GM19452 (cell line): Measurements from ENCODE around the gene GLYAT.

Experiments
- ATAC-seq: cut with Tn5 transposase; IDR thresholded peaks from one replicate; pipeline ENCODE4 v1.9.1; 2021; ENCODE audit not compliant: unreplicated experiment

GLYAT gene, protein sequence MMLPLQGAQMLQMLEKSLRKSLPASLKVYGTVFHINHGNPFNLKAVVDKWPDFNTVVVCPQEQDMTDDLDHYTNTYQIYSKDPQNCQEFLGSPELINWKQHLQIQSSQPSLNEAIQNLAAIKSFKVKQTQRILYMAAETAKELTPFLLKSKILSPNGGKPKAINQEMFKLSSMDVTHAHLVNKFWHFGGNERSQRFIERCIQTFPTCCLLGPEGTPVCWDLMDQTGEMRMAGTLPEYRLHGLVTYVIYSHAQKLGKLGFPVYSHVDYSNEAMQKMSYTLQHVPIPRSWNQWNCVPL

DNA sequence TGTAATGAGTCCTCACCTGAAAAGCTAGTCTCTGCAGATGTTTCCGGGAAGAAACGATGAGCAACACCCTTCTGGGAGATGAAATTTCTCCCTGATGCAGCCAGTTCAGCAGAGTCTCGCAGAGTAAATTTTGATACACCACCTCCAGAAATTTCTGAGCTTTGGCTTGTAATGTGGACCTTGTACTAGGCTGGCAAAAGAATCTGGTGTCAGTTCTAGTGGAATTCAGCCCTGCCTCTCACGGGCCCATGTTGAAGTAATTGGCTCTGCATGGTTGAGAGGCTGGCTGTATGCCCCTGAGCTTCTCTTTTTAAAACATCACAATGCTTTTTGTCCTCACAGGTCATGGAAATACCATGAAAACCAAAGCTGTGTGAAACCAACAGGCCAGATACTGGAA lies at the start of gene GLYAT:
TSS of gene GLYAT (minus strand) at position 125 of the 400 bp plus-strand sequence. CDS start 7,447 bp downstream, outside the sequence.
- ATAC-seq, result no peak

- no peak for ATAC-seq
Observed at GRCh38 chr11:58781345-58781744, 49.6 kb upstream of the GLYAT start.

DNA sequence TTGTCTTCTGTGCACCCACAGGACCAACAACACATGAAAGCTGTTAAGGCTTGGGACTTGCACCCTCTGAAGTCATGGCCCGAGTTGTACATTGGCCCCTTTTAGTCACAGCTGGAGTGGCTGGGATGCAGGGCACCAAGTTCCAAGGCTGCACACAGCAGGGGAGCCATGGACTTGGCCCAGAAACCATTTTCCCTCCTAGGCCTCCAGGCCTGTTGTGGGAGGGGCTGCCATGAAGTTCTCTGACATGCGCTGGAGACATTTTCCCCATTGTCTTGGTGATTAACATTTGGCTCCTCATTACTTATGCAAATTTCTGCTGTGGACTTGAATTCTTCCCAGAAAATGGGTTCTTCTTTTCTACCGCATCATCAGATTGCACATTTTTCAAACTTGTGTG lies 48.8 kb upstream of the GLYAT start:
- ATAC-seq, result no peak

- no peak for ATAC-seq
Observed at GRCh38 chr11:58776891-58777710, 45.4 kb upstream of the GLYAT start.

GRCh38 chr11:58775066-58775708 lies 43.4 kb upstream of the GLYAT start:
- no peak for ATAC-seq

DNA sequence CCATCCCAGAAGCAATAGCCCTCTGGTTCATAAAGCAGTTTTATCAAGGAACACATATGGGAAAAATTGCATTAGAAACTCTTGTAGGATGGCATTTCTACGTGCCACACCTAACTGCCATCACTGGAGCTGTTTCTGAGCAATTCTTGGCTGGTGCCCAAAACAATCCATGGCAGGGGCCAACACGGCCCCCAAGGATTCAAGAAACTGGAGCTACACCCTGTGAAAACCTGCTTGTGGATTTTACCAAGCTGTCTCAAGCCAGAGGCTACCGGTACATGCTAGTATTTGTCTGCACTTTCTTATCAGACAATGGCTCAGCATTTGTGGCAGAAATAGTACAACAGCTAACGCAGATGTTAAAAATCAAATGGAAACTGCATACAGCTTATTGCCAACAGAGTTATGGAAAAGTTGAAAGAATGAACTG lies 42.4 kb upstream of the GLYAT start:
- no peak for ATAC-seq

DNA sequence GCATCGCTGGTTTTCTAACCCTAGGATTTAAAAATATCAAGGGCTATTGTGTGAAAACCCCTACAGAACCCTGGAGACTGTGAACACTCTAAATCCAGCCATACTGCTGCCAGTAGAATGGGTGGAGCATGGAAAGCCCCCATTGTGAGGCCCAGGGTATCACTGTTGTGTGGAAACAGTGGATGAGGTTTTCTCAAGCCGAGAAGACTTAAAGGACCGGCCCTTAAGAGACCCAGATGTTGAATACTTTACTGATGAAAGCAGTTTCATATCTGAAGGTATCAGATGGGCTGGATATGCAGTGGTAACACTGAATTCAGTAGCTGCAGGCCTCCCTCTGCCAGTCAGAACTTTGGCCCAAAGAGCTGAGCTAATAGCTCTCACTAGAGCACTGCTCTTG lies 41.6 kb upstream of the GLYAT start:
- no peak for ATAC-seq

GRCh38 chr11:58772329-58773285 lies 40.9 kb upstream of the GLYAT start:
- no peak for ATAC-seq

DNA sequence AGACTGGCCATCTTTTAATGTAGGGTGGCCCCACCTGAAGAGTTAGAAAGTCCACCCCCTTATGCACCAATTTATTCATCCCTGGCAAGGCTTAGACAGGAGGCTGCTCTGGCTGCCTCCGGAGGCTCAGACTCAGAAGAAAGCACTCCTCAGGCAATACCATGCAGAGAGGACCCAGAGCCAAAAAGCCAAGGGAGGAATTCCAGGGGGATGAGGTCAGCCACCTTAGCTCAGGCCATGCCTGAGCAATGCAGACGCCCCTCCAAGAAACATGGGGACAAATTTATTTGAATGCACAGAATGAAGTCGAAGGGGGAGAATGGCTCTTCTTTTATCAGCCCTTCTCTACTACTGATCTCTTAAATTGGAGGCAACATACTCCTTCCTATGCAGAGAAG lies 39.7 kb upstream of the GLYAT start:
- ATAC-seq, result no peak

GRCh38 chr11:58770627-58771457 lies 39.1 kb upstream of the GLYAT start:
- no peak for ATAC-seq

- no peak for ATAC-seq
Observed at GRCh38 chr11:58770166-58770565, 38.4 kb upstream of the GLYAT start.

DNA sequence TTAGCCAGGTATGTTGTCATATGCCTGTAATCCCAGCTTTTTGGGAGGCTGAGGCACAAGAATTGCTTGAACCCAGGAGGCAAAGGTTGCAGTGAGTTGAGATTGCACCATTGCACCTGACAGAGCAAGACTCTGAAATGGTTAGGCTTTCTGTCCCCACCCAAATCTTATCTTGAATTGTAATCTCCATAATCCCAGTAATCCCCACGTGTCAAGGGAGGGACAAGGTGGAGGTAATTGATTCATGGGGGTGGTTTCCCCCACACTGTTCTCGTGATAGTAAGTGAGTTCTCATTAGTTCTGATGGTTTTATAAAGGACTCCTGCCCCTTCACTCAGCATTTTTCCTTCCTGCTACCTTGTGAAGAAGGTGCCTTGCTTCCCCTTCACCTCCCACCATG lies 37.6 kb upstream of the GLYAT start:
- no peak for ATAC-seq

GRCh38 chr11:58768137-58768536 lies 36.4 kb upstream of the GLYAT start:
- no peak for ATAC-seq

DNA sequence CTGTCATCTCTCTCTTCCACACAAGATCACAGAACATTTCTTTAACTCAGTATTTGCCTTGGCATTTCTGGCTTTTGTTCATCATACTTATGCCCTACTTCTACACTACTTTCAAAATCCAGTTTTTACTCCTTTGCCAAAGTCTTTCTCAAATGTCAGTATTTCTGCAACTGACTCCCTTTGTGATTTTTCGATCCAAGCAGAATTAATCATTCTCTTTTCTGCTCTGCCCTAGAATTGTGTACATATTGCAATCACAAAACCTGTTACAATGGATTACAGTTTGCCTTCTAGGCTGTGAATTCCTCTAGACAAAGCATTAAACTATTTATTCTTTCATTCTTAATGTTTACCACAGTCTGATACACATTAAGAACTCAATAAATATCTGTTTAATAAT lies 33.3 kb upstream of the GLYAT start:
- no peak for ATAC-seq

DNA sequence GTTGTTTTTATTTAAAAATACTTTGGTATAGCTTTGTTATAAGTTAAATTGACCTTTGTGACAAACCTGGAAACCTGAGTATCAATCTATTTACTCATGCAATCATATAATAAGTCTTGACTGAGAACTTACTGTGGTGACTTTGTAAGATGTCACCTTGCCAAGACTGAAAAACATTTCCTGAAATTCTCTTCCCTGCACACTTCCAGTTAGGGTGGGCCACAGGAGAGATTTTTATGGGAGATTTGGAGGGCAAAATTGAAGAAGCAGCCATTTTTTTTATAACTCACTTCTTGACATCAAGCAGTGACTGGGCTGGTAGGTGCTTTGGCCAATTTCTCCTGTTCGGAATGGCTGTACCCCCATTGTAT lies 31.4 kb upstream of the GLYAT start:
- no peak for ATAC-seq

DNA sequence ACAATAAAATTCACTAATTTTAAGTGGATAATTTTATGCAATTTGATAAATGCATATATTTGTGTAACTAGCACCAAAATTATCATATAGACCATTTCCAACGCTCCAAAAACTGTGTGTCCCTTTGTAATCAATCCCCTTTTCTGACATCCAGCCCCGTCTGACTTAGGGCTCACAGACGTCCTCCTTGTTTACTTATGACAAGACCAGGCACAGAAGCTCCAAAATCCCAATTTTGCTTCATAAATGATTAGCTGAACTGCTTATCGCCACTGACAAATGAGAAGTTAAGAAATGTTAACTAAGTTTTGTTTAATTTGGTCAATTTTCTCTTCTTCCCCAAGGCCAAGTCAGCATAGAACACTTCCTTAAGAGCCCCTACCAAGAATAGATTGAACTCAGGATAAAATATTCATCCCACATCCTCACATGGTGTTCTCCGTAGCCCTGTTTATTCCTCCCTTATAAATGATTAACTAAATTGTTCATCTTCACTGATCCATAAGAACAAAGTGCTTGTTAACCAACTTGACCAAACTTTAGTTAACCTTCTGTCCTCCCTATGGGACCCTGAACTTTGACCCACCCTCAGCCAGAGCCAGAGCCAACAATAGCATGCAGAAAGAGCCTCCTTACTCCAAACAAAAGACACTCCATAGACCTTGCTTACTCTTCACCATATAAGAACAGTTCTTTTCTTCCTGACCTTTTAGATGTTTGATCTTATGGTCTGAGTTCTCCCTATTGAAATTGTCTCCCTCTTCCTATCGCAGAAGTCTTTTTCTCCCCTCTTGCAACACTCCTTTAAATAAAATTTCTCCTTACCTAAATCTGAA lies 30.8 kb upstream of the GLYAT start:
- no peak for ATAC-seq

- ATAC-seq, result no peak
Observed at GRCh38 chr11:58757439-58757838, 25.7 kb upstream of the GLYAT start.

- ATAC-seq, result no peak
Observed at GRCh38 chr11:58745705-58746364, 14.1 kb upstream of the GLYAT start.
